Measurements from ENCODE around the gene MINDY4B.

MINDY4B gene

DNA sequence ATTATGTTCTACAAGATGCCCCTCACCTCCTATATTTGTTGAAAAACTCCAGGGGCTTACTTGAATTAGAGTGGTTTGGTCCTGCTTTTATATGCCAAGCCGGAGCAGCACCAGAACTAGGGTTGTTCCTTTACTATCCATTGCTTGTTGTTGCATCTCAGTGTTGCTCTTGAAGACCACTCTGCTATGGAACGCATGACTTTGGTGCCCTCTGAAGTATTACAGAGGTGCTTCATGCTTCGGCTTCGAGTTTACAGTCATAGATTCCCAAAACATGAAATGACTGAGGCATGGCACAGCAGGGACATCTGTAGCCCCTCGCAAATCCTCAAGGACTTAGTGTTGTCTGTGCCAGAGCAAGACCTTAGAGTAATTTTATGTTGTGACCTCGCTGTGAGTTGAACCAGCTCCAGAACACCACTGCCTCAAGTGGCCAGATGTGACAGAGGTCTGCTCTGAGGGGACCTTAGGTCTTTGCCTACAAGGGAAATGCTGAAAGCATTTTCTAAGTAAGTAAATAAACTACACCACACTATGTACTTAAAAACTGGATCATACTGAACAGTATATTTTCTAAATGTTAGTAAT, 75.1 kb downstream of the MINDY4B start:
- no peaks in the 10 kb centered on the region for H3K4me1 Mint-ChIP-seq

DNA sequence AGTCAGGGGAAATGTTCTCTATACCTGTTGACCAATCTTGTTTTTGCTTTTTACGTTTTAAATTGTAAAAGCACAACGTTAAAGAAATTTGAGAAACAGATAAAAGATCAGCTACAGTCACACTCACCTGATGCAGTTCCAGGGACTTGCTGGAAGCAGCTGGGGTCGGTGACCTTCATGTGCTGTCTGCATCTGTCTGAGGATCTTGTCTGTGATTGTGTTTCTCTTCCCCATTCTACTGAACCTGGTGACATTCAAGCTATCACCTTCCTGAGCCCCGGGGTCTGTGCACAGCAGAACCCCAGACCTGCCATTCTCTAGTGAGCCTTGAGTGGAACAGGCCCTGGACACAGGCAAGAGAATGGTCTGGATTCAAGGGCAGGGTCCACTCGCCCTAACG, 75.8 kb downstream of the MINDY4B start:
- Mint-ChIP-seq H3K36me3 (no peaks in the 10 kb centered on the region), H3K9me3 (no peaks in the 10 kb centered on the region), H3K27ac (no peak overlapping the region), H3K27me3 (peaks cover 4% of the 10 kb centered on the region), H3K4me1 (no peaks in the 10 kb centered on the region), H3K4me3 (no peak overlapping the region)

More for the DNA sequence above, 75.1 kb downstream of the MINDY4B start:
- H3K9me3 Mint-ChIP-seq, result no peaks in the 10 kb centered on the region
- no peak overlapping the region for H3K27ac Mint-ChIP-seq
- no peak overlapping the region for H3K4me3 Mint-ChIP-seq
- no peaks in the 10 kb centered on the region for H3K36me3 Mint-ChIP-seq
- peaks cover 4% of the 10 kb centered on the region for H3K27me3 Mint-ChIP-seq

DNA sequence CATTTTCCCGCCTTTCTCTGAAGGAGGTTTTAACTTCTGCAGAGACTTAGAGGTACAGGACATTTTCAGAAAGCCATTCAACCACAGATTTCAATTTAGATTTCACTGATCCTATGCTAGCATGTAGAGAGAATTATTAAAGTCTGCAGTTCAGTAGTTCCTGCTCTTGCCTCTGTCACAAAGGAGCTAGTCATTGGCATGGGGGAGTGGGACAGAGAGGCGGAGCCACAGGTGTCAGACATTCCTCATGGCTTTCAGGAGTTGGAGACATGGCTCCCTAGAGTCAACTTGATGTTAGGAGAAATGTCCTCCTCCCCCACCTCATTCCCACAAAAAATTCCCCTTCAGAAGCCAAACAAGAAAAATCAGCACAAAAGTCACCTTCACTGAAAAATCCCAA, 76.2 kb downstream of the MINDY4B start:
- Mint-ChIP-seq H3K27me3 (peaks cover 4% of the 10 kb centered on the region), H3K9me3 (no peaks in the 10 kb centered on the region), H3K4me3 (no peak overlapping the region), H3K27ac (peak overlapping the region; percentile 10), H3K4me1 (no peaks in the 10 kb centered on the region), H3K36me3 (no peaks in the 10 kb centered on the region)

DNA sequence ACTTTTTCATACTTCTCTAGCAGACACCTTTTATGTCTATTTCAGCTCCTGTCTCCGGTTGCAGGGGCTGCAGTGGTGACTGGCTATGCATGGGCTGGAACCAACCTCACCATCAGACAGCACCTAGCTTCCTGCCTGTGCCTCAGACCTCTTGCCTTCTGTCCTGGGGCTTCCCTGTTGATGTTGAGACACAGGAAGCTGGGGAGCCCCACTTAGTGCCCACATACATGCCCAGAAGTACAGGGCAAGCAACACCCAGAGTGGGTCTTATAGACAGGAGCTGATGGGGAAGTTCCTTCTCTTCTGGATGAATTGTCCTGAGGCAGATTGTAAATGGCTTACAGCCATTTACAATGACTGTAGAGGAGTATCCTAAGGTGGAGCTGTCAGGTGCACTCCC, 77.0 kb downstream of the MINDY4B start:
- no peaks in the 10 kb centered on the region for H3K4me1 Mint-ChIP-seq
- peaks cover 4% of the 10 kb centered on the region for H3K27me3 Mint-ChIP-seq
- H3K27ac Mint-ChIP-seq, result no peak overlapping the region
- no peaks in the 10 kb centered on the region for H3K9me3 Mint-ChIP-seq
- no peak overlapping the region for H3K4me3 Mint-ChIP-seq
- no peaks in the 10 kb centered on the region for H3K36me3 Mint-ChIP-seq

DNA sequence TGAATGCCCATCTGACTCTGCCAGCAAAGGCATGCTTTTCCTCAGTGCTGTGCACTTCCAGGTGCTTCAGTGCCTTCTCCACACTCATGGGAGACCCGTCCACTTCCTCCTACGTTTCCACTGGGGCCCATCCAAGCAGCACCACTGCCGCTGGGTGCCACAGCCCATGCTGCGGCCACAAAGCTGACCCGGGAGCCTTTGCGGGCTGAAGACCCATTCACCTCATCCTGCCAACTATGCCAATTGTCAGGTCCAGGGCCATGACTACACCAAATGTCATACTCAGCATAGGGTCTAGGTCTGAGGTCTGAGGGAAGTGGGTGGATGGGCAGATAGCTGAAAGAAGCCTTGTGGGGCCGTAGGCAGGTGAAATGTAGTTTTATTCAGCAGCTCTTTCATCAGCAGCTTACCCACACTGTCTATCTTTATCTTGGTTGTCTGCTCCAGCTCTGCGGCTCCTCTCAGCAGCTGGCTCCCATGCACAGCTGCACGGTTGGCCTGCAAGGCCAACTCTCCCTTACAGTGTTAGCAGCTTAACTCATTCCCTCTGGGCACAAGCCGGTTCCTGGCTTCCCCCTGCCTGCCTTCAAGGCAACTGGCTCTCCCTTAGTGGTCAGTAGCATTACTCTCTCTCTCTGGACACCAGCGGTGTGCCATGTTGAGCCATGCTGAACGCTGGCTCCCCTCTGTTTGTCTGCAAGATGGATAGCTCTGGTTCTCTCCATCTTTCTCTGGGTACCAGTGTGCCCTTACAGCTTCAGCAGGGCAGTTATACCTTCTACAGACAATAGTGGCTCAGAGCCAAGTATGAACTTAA, 78.6 kb downstream of the MINDY4B start:
- Mint-ChIP-seq H3K9me3 (no peaks in the 10 kb centered on the region), H3K27ac (no peak overlapping the region), H3K36me3 (no peaks in the 10 kb centered on the region), H3K4me1 (no peaks in the 10 kb centered on the region), H3K4me3 (no peak overlapping the region), H3K27me3 (peaks cover 4% of the 10 kb centered on the region)

DNA sequence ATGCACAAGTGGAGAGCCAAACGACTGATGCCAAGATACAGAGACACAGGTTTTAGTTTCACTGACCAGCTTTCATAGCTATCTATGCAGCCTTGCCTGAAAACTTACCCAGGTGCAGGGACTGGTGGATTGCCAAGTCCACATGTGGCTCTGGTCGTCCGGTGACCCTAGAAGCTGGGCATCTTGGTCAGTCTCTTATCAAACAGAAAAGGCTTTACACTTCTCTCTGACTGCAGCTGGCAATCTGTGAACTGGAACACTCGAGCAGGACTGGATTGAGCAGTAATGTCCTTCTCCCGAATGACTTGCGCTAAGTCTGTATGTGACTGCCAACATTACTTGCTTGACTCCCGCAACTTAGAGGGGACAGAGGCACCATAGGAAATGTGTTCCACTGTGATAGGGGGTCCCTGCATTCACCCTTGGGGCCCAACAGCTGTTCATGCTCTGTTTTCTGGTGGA, 79.3 kb downstream of the MINDY4B start:
- Mint-ChIP-seq H3K4me1 (no peaks in the 10 kb centered on the region), H3K36me3 (no peaks in the 10 kb centered on the region), H3K27ac (no peak overlapping the region), H3K27me3 (peaks cover 4% of the 10 kb centered on the region), H3K9me3 (no peaks in the 10 kb centered on the region), H3K4me3 (no peak overlapping the region)

DNA sequence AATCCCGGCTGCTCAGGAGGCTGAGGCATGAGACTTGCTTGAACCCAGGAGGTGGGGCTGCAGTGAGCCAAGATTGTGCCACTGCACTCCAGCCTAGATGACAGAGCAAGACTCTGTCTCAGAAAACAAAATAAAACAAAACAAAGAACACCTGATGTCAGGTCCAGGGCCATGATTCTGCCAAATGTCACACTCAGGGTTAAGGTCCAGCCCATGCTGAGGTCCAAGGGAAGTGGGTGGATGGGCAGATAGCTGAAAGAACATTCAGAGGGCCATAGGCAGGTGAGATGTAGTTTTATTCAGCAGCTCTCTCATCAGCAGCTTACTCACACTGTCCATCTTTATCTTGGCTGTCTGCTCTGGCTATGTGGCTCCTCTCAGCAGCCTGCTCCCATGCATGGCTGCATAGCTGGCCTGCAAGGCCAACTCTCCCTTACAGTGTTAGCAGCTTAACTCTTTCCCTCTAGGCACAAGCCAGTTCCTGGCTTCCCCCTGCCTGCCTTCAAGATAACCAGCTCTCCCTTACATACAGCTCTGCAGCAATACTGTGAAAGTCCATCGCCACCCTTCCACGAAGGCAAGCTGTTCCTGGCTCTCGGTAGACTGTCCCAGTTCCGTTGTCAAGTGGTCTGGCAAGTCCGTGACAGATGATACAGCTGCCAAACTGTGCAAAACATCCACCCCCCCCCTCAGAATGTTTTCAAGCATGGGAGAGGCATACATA, 79.9 kb downstream of the MINDY4B start:
- Mint-ChIP-seq H3K9me3 (no peaks in the 10 kb centered on the region), H3K36me3 (no peaks in the 10 kb centered on the region), H3K27me3 (peaks cover 4% of the 10 kb centered on the region), H3K4me3 (no peak overlapping the region), H3K27ac (no peak overlapping the region), H3K4me1 (no peaks in the 10 kb centered on the region)

DNA sequence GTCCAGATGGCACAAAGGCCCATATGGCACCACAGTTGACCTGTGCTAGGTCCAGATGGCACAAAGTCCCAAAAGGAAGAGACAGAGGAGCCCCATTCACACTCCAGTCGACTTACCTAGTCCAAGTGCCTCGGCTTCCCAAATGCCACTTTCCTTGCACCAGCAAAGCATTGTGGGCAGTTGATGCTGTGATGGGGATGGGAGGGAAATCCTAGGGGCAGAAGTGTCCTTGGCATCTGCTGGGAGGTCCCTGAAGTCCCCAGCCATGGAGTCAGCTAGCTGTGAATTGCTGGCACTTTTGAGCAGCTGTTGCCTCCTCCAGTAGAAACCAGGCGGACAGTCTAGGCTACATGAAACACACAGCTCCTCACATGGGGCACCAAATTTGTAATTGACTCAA, 82.0 kb downstream of the MINDY4B start:
- Mint-ChIP-seq H3K27me3 (no peaks in the 10 kb centered on the region), H3K27ac (no peak overlapping the region), H3K36me3 (no peaks in the 10 kb centered on the region), H3K4me1 (no peaks in the 10 kb centered on the region), H3K9me3 (no peaks in the 10 kb centered on the region), H3K4me3 (no peak overlapping the region)

DNA sequence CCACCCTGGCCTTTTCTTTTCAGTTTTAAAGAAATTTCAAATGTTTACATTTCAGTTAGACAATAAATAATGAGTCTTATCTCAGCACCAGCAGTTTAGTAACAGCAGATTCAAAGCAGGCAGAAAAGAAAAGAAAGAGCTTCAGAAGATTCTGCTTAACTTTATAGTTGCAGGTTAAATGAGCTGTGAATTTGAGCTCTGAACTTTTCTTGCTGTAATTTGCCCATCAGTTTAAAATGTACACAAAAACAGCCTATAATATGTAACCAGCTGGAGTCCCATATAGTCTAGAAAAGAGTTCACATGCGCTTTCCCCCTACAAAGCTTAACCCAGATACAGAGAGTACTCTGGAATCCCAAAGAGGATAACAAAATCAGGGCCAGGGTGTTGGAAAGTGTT, 82.6 kb downstream of the MINDY4B start:
- H3K4me1 Mint-ChIP-seq, result no peaks in the 10 kb centered on the region
- no peaks in the 10 kb centered on the region for H3K36me3 Mint-ChIP-seq
- H3K4me3 Mint-ChIP-seq, result no peak overlapping the region
- H3K9me3 Mint-ChIP-seq, result no peaks in the 10 kb centered on the region
- H3K27ac Mint-ChIP-seq, result no peak overlapping the region
- H3K27me3 Mint-ChIP-seq, result no peaks in the 10 kb centered on the region

All from activated naive CD4-positive, alpha-beta T cell treated with anti-CD3 and anti-CD28 coated beads, Interleukin-2, amount 50 U/mL, for 24 hours (primary cell).